Natural killer cell (primary cell): ENCODE results near the gene PRRC1. TPM values are rescaled to one million over a fixed set of nuclear protein-coding genes. Genes with fewer than 3 reads are reported as not detected.

Source experiments
- ATAC-seq, 3 donors: fragments of 150-1000 bp in 2 of 3; fragments of 200-7000 bp in 1 of 3; cut with Tn5 transposase; 1 replicate in 1 of 3; 2 replicates in 2 of 3; pipeline ENCODE4 v1.10.0; 2021; ENCODE audit warnings: mild to moderate bottlenecking in 2 of 3, moderate library complexity in 2 of 3
- DNase-seq, 2 donors: peaks; one replicate each; pipeline versions ENCODE4 v3.0.0 to v3.0.0-alpha.2; 2013 to 2021; ENCODE audit warnings: mixed read lengths in 1 of 2
- H3K27ac ChIP-seq: one replicate; pipeline ENCODE4 v1.5.1; 2013; ENCODE audit warnings: mild to moderate bottlenecking, low read length
- H3K27me3 ChIP-seq: one replicate; pipeline ENCODE4 v1.6.1; 2013; ENCODE audit warnings: low read length; ENCODE audit not compliant: control insufficient read depth, insufficient read depth
- H3K36me3 ChIP-seq: one replicate; pipeline ENCODE4 v1.6.1; 2013; ENCODE audit warnings: low read length; ENCODE audit not compliant: control insufficient read depth, insufficient read depth
- H3K4me1 ChIP-seq: one replicate; pipeline ENCODE4 v1.6.1; 2013; ENCODE audit warnings: low read length; ENCODE audit not compliant: control insufficient read depth, insufficient read depth
- H3K4me3 ChIP-seq: one replicate; pipeline ENCODE4 v1.5.1; 2013; ENCODE audit warnings: low read length
- H3K9me3 ChIP-seq: one replicate; pipeline ENCODE4 v1.6.1; 2013; ENCODE audit warnings: low read length; ENCODE audit not compliant: control insufficient read depth, insufficient read depth
- H3K27ac Mint-ChIP-seq, 2 donors: one replicate each; pipeline ENCODE4 v1.8.0; 2022; ENCODE audit warnings: mild to moderate bottlenecking in 2 of 2, mixed read lengths in 2 of 2, moderate library complexity in 1 of 2
- H3K27me3 Mint-ChIP-seq, 2 donors: one replicate each; pipeline ENCODE4 v1.8.0; 2022; ENCODE audit warnings: low read depth in 2 of 2, mixed read lengths in 2 of 2
- H3K36me3 Mint-ChIP-seq: one replicate; pipeline ENCODE4 v1.8.0; 2022; ENCODE audit warnings: mixed read lengths
- H3K4me1 Mint-ChIP-seq, 2 donors: one replicate each; pipeline ENCODE4 v1.8.0; 2022; ENCODE audit warnings: mixed read lengths in 2 of 2
- H3K4me3 Mint-ChIP-seq: one replicate; pipeline ENCODE4 v1.8.0; 2022; ENCODE audit warnings: mild to moderate bottlenecking, moderate library complexity, mixed read lengths
- H3K9me3 Mint-ChIP-seq, 2 donors: one replicate each; pipeline ENCODE4 v1.8.0; 2022; ENCODE audit warnings: mixed read lengths in 2 of 2
- CTCF ChIP-seq: fragments of 200-600 bp; IDR thresholded peaks from one replicate; pipeline ENCODE4 v1.8.0; 2022; ENCODE audit warnings: antibody characterized with exemption
- WGBS: methylation state at CpG from one replicate; pipeline ENCODE4 v1.1.7; 2013; ENCODE audit warnings: missing lambda C conversion rate; ENCODE audit not compliant: insufficient coverage; 5-methylcytosine and 5-hydroxymethylcytosine counted together
- intact Hi-C: fragments of 100-400 bp; cut with micrococcal nuclease; formaldehyde crosslinking; loops from one replicate; pipeline ENCODE4 v1.14.2; 2022
- total RNA-seq, 4 donors: library from RNA; stranded (reverse); fragments of 120-200 nt in 1 of 4; gene quantifications; one replicate each; pipeline versions ENCODE4 v1.2.3 to v1.2.4, GENCODE V29; 2013 to 2022

PRRC1 gene
- total RNA-seq, 3 donors from 2014 or later (not counting 1 experiment from before 2014, with no cell fraction given), result 37.7 to 41.1 (median 39.6) TPM

GRCh38 chr5:127571314-127572131, 54.1 kb downstream of the PRRC1 start:
- intact Hi-C loops, result no loop called here
- Mint-ChIP-seq H3K27ac (no peak overlapping the region), H3K4me3 (no peak overlapping the region), H3K9me3 (peaks cover 2 to 6% of the 10 kb centered on the region in 2 donors), H3K4me1 (peaks cover 0 to 10% of the 10 kb centered on the region in 2 donors), H3K36me3 (peaks cover 12% of the 10 kb centered on the region), H3K27me3 (peaks cover 14 to 27% of the 10 kb centered on the region in 2 donors)
- WGBS, result 63% methylated on average over 2 of the region's 3 CpGs
- DNase-seq (no peak), ATAC-seq (no peak)
- H3K9me3 ChIP-seq, result peaks cover 6% of the 10 kb centered on the region
- no peaks in the 10 kb centered on the region for H3K27me3 ChIP-seq
- no peaks in the 10 kb centered on the region for H3K4me1 ChIP-seq
- H3K27ac ChIP-seq, result no peak overlapping the region
- no peak for TF ChIP-seq CTCF
- no peak overlapping the region for H3K4me3 ChIP-seq
- H3K36me3 ChIP-seq, result no peaks in the 10 kb centered on the region

GRCh38 chr5:127572930-127573329, 55.5 kb downstream of the PRRC1 start:
- no peak for TF ChIP-seq CTCF
- Histone ChIP-seq H3K27ac (no peak overlapping the region), H3K4me1 (no peaks in the 10 kb centered on the region), H3K36me3 (no peaks in the 10 kb centered on the region), H3K9me3 (peaks cover 6% of the 10 kb centered on the region), H3K27me3 (no peaks in the 10 kb centered on the region), H3K4me3 (no peak overlapping the region)
- WGBS, result 78% methylated on average over 1 of the region's 2 CpGs
- no peak overlapping the region for H3K27ac Mint-ChIP-seq
- H3K4me3 Mint-ChIP-seq, result no peak overlapping the region
- no peak for ATAC-seq
- peaks cover 0 to 4% of the 10 kb centered on the region in 2 donors for H3K4me1 Mint-ChIP-seq
- peaks cover 12% of the 10 kb centered on the region for H3K36me3 Mint-ChIP-seq
- DNase-seq, result no peak
- peaks cover 2 to 6% of the 10 kb centered on the region in 2 donors for H3K9me3 Mint-ChIP-seq
- intact Hi-C loops, result no loop called here
- H3K27me3 Mint-ChIP-seq, result peaks cover 7 to 20% of the 10 kb centered on the region in 2 donors

GRCh38 chr5:127574852-127575679, 57.6 kb downstream of the PRRC1 start:
- H3K4me3 ChIP-seq, result no peak overlapping the region
- Mint-ChIP-seq H3K9me3 (peaks cover 2 to 6% of the 10 kb centered on the region in 2 donors), H3K36me3 (peaks cover 12% of the 10 kb centered on the region), H3K4me3 (no peak overlapping the region), H3K27ac (no peak overlapping the region), H3K4me1 (no peaks in the 10 kb centered on the region), H3K27me3 (peaks cover 5 to 12% of the 10 kb centered on the region in 2 donors)
- H3K27me3 ChIP-seq, result no peaks in the 10 kb centered on the region
- TF ChIP-seq CTCF, result no peak
- ATAC-seq (no peak), DNase-seq (no peak)
- H3K27ac ChIP-seq, result no peak overlapping the region
- H3K9me3 ChIP-seq, result peaks cover 6% of the 10 kb centered on the region
- WGBS, result 82% methylated on average over 3 of the region's 5 CpGs
- intact Hi-C loops, result no loop called here
- no peaks in the 10 kb centered on the region for H3K4me1 ChIP-seq
- no peaks in the 10 kb centered on the region for H3K36me3 ChIP-seq
